Fibroblast of villous mesenchyme (primary cell): ENCODE data around the gene ADIPOR1. TPM values are rescaled to one million over a fixed set of nuclear protein-coding genes. Genes with fewer than 3 reads are reported as not detected.

Experiments
- DNase-seq: peaks from one replicate; pipeline ENCODE4 v3.0.0-alpha.2; 2010; ENCODE audit warnings: low read depth
- H3K4me3 ChIP-seq: 2 replicates; pipeline ENCODE4 v1.5.1; 2011; ENCODE audit warnings: low read depth, mild to moderate bottlenecking, low read length
- CTCF ChIP-seq: IDR thresholded peaks from 2 replicates; pipeline ENCODE4 v1.5.1; 2012; ENCODE audit warnings: low read depth, mild to moderate bottlenecking, low read length; ENCODE audit not compliant: insufficient read depth
- total RNA-seq: library from RNA; depleted of rRNA; stranded (reverse); fragments of >200 nt; gene quantifications from 2 replicates; pipeline ENCODE4 v1.2.3, GENCODE V29; 2012

Gene ADIPOR1
- total RNA-seq, 1 donor = 118 TPM

- no peak for DNase-seq
- TF ChIP-seq CTCF = no peak
- no peak overlapping the region for H3K4me3 ChIP-seq
These were observed 22.3 kb downstream of the ADIPOR1 start for GRCh38 chr1:202935844-202936243.

GRCh38 chr1:202934755-202935154 is 23.4 kb downstream of the ADIPOR1 start:
- no peak overlapping the region for H3K4me3 ChIP-seq
- no peak for DNase-seq
- no peak for TF ChIP-seq CTCF

- DNase-seq = no peak
- no peak for TF ChIP-seq CTCF
- H3K4me3 ChIP-seq = no peak overlapping the region
These were observed 25.6 kb downstream of the ADIPOR1 start for GRCh38 chr1:202932476-202932875.

GRCh38 chr1:202926581-202927491 is 31.3 kb downstream of the ADIPOR1 start, which contains the start of gene KLHL12:
TSS of gene KLHL12 (minus strand) at chr1:202927234. CDS start at chr1:202925162, 2,072 bp downstream.
- DNase-seq = peak; percentile 98
- peak; percentile 57 for TF ChIP-seq CTCF
- peak within 1 kb of the TSS; percentile 98 for H3K4me3 ChIP-seq

GRCh38 chr1:202923533-202923932 is 34.6 kb downstream of the ADIPOR1 start:
- no peak overlapping the region for H3K4me3 ChIP-seq
- DNase-seq = no peak
- TF ChIP-seq CTCF = no peak

- TF ChIP-seq CTCF = no peak
These were observed 38.5 kb downstream of the ADIPOR1 start for GRCh38 chr1:202919615-202920014.

More at GRCh38 chr1:202919615-202920014, 38.5 kb downstream of the ADIPOR1 start:
- no peak for DNase-seq
- H3K4me3 ChIP-seq = no peak overlapping the region
